WTC11 (cell line): ENCODE data around the gene BANF2. TPM values are rescaled to one million over a fixed set of nuclear protein-coding genes. Genes with fewer than 3 reads are reported as not detected.

Source experiments
- ATAC-seq: fragments of 200-7000 bp; cut with Tn5 transposase; 2 replicates; pipeline ENCODE4 v1.10.0; 2021; ENCODE audit warnings: mild to moderate bottlenecking, moderate library complexity
- CTCF ChIA-PET: fragments of 300-600 bp; sonication (Branson Sonifier 250); formaldehyde crosslinking; loops from one replicate; lab custom pipeline; 2021; ENCODE audit warnings: antibody characterized with exemption; lab: Charles Lee
- POLR2A ChIA-PET: fragments of 350-600 bp; sonication (Branson Sonifier 250); formaldehyde crosslinking; loops from one replicate; lab custom pipeline; 2021; ENCODE audit warnings: antibody characterized with exemption; lab: Charles Lee
- DNase-seq: peaks from one replicate; pipeline ENCODE4 v3.0.0; 2021; ENCODE audit warnings: low spot score
- H3K27ac Mint-ChIP-seq: 2 replicates; pipeline ENCODE4 v1.8.0; 2021; ENCODE audit warnings: mixed read lengths
- H3K27me3 Mint-ChIP-seq: 2 replicates; pipeline ENCODE4 v1.8.0; 2021; ENCODE audit warnings: low read depth, mild to moderate bottlenecking, moderate library complexity, mixed read lengths
- H3K36me3 Mint-ChIP-seq: 2 replicates; pipeline ENCODE4 v1.8.0; 2021; ENCODE audit warnings: mixed read lengths
- H3K4me1 Mint-ChIP-seq: 2 replicates; pipeline ENCODE4 v1.8.0; 2022; ENCODE audit warnings: mixed read lengths
- H3K4me3 Mint-ChIP-seq: 2 replicates; pipeline ENCODE4 v1.8.0; 2021; ENCODE audit warnings: mild to moderate bottlenecking, moderate library complexity, mixed read lengths
- H3K9me3 Mint-ChIP-seq: 2 replicates; pipeline ENCODE4 v1.8.0; 2021; ENCODE audit warnings: mixed read lengths
- ELF4 ChIP-seq: sonication (generic); formaldehyde crosslinking; IDR thresholded peaks from 2 replicates; pipeline ENCODE4 v1.8.1; 2022; ENCODE audit warnings: low read depth, mild to moderate bottlenecking, moderate library complexity, missing genetic modification reagents
- NFE2L1 ChIP-seq: sonication (generic); formaldehyde crosslinking; IDR thresholded peaks from 2 replicates; pipeline ENCODE4 v1.8.1; 2023; ENCODE audit warnings: missing genetic modification reagents
- NR1H2 ChIP-seq: sonication (generic); formaldehyde crosslinking; IDR thresholded peaks from 2 replicates; pipeline ENCODE4 v1.9.0; 2021; ENCODE audit warnings: mild to moderate bottlenecking, moderate library complexity, missing genetic modification reagents
- RELA ChIP-seq: sonication (generic); formaldehyde crosslinking; IDR thresholded peaks from 2 replicates; pipeline ENCODE4 v1.8.1; 2022; ENCODE audit warnings: missing genetic modification reagents, mild to moderate bottlenecking, borderline replicate concordance
- SOX15 ChIP-seq: fragments of 250-450 bp; sonication (Bioruptor Pico); IDR thresholded peaks from 2 replicates; pipeline ENCODE4 v1.9.0; 2021; ENCODE audit warnings: mild to moderate bottlenecking
- ZNF232 ChIP-seq: sonication (generic); formaldehyde crosslinking; IDR thresholded peaks from 2 replicates; pipeline ENCODE4 v1.8.0; 2022; ENCODE audit warnings: mild to moderate bottlenecking, missing genetic modification reagents
- ZNF532 ChIP-seq: fragments of 250-450 bp; sonication (Bioruptor Pico); IDR thresholded peaks from 2 replicates; pipeline ENCODE4 v1.9.0; 2021; ENCODE audit warnings: mild to moderate bottlenecking, borderline replicate concordance
- total RNA-seq: library from RNA; stranded (reverse); gene quantifications from 3 replicates; pipeline ENCODE4 v1.2.3, GENCODE V29; 2021
- TF ChIP-seq, protein P1 (sequence below): fragments of 250-450 bp; sonication (Bioruptor Pico); IDR thresholded peaks from 2 replicates; pipeline ENCODE4 v1.8.0; 2021; ENCODE audit warnings: mild to moderate bottlenecking
- TF ChIP-seq, protein P2 (sequence below): sonication (generic); formaldehyde crosslinking; IDR thresholded peaks from 2 replicates; pipeline ENCODE4 v1.8.1; 2022; ENCODE audit warnings: low read depth, missing genetic modification reagents, borderline replicate concordance
- TF ChIP-seq, protein P3 (sequence below): sonication (generic); formaldehyde crosslinking; IDR thresholded peaks from 2 replicates; pipeline ENCODE4 v1.8.0; 2023; ENCODE audit warnings: missing genetic modification reagents, mild to moderate bottlenecking, borderline replicate concordance
- TF ChIP-seq, protein P4 (sequence below): sonication (generic); formaldehyde crosslinking; IDR thresholded peaks from 2 replicates; pipeline ENCODE4 v1.8.1; 2023; ENCODE audit warnings: mild to moderate bottlenecking, moderate library complexity, missing genetic modification reagents

The BANF2 gene
- total RNA-seq, 1 experiment from 2014 or later: not detected

DNA sequence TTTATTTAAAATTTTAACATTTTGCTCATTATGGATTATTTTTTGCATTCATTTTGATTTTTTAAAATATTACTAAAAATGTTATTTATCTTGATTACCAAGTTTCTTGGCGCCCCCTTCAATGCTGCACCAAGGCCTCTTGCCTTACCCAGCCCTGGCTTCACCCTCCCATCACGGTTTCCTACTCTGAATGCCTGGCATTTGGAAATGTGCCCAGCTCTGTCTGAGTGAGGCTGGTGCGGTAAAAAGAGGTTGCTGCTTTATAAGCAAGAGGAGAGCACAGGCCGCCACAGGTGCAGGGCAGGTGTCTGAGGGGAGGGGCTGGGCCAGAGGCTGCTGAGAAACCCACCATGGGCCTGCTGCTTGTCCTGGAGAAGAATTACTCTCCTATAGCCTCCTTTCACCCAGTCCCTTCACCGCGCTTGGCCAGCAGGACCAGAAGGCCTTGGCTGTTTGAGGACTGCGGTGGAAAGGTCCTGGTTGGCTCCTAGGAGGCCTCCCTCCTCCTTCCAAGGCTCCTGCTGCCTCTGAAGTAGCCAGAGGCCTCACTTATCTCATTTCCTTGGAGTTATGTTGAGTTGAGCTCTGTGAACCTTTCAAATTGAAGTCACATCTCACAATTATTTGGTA, 62.6 kb downstream of the BANF2 start:
- Mint-ChIP-seq H3K9me3 (peaks cover 21% of the 10 kb centered on the region), H3K4me3 (no peak overlapping the region), H3K27me3 (peaks cover 11% of the 10 kb centered on the region), H3K4me1 (peaks cover 26% of the 10 kb centered on the region), H3K36me3 (peaks cover 20% of the 10 kb centered on the region), H3K27ac (peak overlapping the region; percentile 92)
- ChIA-PET CTCF (no interaction called here), POLR2A (interaction anchor here (0.6 kb wide), 1 partner anchor 10 kb away, joined by 3 read pairs; no protein-coding TSS in a partner anchor)
- DNase-seq (no peak), ATAC-seq (no peak)
- TF ChIP-seq, protein P1, sequence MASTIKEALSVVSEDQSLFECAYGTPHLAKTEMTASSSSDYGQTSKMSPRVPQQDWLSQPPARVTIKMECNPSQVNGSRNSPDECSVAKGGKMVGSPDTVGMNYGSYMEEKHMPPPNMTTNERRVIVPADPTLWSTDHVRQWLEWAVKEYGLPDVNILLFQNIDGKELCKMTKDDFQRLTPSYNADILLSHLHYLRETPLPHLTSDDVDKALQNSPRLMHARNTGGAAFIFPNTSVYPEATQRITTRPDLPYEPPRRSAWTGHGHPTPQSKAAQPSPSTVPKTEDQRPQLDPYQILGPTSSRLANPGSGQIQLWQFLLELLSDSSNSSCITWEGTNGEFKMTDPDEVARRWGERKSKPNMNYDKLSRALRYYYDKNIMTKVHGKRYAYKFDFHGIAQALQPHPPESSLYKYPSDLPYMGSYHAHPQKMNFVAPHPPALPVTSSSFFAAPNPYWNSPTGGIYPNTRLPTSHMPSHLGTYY (CRISPR knock-in tag): no peak
- TF ChIP-seq, protein P2, sequence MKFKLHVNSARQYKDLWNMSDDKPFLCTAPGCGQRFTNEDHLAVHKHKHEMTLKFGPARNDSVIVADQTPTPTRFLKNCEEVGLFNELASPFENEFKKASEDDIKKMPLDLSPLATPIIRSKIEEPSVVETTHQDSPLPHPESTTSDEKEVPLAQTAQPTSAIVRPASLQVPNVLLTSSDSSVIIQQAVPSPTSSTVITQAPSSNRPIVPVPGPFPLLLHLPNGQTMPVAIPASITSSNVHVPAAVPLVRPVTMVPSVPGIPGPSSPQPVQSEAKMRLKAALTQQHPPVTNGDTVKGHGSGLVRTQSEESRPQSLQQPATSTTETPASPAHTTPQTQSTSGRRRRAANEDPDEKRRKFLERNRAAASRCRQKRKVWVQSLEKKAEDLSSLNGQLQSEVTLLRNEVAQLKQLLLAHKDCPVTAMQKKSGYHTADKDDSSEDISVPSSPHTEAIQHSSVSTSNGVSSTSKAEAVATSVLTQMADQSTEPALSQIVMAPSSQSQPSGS: no peak
- TF ChIP-seq SOX15 (CRISPR knock-in tag): no peak
- TF ChIP-seq, protein P3, sequence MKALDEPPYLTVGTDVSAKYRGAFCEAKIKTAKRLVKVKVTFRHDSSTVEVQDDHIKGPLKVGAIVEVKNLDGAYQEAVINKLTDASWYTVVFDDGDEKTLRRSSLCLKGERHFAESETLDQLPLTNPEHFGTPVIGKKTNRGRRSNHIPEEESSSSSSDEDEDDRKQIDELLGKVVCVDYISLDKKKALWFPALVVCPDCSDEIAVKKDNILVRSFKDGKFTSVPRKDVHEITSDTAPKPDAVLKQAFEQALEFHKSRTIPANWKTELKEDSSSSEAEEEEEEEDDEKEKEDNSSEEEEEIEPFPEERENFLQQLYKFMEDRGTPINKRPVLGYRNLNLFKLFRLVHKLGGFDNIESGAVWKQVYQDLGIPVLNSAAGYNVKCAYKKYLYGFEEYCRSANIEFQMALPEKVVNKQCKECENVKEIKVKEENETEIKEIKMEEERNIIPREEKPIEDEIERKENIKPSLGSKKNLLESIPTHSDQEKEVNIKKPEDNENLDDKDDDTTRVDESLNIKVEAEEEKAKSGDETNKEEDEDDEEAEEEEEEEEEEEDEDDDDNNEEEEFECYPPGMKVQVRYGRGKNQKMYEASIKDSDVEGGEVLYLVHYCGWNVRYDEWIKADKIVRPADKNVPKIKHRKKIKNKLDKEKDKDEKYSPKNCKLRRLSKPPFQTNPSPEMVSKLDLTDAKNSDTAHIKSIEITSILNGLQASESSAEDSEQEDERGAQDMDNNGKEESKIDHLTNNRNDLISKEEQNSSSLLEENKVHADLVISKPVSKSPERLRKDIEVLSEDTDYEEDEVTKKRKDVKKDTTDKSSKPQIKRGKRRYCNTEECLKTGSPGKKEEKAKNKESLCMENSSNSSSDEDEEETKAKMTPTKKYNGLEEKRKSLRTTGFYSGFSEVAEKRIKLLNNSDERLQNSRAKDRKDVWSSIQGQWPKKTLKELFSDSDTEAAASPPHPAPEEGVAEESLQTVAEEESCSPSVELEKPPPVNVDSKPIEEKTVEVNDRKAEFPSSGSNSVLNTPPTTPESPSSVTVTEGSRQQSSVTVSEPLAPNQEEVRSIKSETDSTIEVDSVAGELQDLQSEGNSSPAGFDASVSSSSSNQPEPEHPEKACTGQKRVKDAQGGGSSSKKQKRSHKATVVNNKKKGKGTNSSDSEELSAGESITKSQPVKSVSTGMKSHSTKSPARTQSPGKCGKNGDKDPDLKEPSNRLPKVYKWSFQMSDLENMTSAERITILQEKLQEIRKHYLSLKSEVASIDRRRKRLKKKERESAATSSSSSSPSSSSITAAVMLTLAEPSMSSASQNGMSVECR: no peak
- no peak for TF ChIP-seq ZNF232
- TF ChIP-seq NR1H2 (CRISPR knock-in tag): no peak
- TF ChIP-seq RELA (CRISPR knock-in tag): no peak
- TF ChIP-seq, protein P4, sequence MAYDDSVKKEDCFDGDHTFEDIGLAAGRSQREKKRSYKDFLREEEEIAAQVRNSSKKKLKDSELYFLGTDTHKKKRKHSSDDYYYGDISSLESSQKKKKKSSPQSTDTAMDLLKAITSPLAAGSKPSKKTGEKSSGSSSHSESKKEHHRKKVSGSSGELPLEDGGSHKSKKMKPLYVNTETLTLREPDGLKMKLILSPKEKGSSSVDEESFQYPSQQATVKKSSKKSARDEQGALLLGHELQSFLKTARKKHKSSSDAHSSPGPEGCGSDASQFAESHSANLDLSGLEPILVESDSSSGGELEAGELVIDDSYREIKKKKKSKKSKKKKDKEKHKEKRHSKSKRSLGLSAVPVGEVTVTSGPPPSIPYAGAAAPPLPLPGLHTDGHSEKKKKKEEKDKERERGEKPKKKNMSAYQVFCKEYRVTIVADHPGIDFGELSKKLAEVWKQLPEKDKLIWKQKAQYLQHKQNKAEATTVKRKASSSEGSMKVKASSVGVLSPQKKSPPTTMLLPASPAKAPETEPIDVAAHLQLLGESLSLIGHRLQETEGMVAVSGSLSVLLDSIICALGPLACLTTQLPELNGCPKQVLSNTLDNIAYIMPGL (CRISPR knock-in tag): no peak
- no peak for TF ChIP-seq ELF4
- TF ChIP-seq ZNF532 (CRISPR knock-in tag): no peak
- TF ChIP-seq NFE2L1 (CRISPR knock-in tag): no peak
